GM21423 (cell line): ENCODE data around the gene MAPK10.
"Not testable (repeated sequence)": the region's sequence is repeated elsewhere in the genome, so short reads cannot be mapped to it uniquely, and the experiment has no call there.

Source experiments
- ATAC-seq: cut with Tn5 transposase; IDR thresholded peaks from one replicate; pipeline ENCODE4 v1.9.1; 2021; ENCODE audit warnings: mild to moderate bottlenecking, moderate library complexity; ENCODE audit not compliant: unreplicated experiment

Gene MAPK10

GRCh38 chr4:85995361-85995760 is 364.5 kb downstream of the MAPK10 start:
- ATAC-seq, result peak; percentile 80

DNA sequence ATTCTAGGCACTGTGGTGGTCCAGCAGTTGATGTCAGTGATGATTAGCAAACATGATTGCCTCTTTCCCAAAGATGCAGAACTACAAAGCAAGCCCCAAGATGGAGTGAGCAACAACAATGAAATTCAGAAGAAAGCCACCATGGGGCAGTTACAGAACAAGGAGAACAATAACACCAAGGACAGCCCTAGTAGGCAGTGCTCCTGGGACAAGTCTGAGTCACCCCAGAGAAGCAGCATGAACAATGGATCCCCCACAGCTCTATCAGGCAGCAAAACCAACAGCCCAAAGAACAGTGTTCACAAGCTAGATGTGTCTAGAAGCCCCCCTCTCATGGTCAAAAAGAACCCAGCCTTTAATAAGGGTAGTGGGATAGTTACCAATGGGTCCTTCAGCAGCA is 365.3 kb downstream of the MAPK10 start:
- ATAC-seq, result no peak

GRCh38 chr4:85993641-85994040 is 366.2 kb downstream of the MAPK10 start:
- no peak for ATAC-seq

DNA sequence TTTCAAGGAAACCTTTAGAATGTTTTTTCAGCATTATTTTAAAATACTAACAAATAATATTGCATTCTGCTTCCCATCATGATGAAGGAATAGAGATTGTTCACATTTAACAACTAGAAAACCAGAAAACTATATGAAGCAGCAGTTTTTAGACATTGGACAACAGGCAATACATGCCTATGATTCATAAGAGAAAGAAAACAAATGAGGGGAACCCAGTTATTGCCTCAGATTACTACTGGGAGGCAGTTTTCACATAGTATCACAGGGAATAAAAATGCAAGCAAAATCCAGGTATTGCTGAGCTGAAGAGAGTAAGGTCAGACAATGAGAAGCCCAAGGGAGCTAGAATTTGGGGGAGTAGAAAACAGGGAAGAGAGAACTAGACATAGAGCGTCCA is 373.6 kb downstream of the MAPK10 start:
- no peak for ATAC-seq

DNA sequence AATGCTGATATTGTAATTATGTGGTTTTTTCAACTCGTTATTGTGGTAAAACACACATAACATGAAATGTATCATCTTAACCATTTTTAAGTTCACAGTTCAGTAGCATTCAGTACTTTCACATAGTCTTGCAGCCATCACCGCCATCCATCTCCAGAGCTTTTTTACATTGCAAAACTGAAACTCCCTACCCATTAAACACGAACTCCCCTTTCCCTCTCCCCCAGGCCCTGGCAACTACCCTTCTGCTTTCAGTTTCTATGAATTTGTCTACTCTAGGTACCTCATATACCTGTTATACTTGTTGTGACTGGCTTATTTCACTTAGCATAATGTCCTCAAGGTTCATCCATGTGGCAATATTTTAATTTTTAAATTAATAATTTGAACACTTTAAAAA is 380.6 kb downstream of the MAPK10 start:
- peak; percentile 98 for ATAC-seq

DNA sequence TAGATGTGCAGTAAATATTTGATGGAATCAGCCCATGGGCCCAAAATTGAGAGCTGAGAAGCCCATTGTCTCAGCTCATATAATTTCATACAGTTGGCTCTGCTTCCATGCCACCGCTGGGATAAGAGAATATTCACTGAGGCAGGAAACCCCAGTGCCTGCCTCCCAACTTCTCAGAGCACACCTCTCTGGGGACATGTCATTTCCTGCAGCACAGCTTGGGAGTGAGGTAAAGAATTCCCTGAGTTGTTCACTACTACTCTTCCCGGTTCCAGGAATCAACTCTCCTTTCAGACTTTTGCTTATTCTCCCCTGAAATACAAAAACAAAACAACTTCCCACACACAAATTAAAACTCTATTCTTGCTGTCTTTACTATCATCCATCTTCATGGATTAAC is 389.3 kb downstream of the MAPK10 start:
- no peak for ATAC-seq

GRCh38 chr4:85968945-85969819 is 390.7 kb downstream of the MAPK10 start:
- peak; percentile 66 for ATAC-seq

DNA sequence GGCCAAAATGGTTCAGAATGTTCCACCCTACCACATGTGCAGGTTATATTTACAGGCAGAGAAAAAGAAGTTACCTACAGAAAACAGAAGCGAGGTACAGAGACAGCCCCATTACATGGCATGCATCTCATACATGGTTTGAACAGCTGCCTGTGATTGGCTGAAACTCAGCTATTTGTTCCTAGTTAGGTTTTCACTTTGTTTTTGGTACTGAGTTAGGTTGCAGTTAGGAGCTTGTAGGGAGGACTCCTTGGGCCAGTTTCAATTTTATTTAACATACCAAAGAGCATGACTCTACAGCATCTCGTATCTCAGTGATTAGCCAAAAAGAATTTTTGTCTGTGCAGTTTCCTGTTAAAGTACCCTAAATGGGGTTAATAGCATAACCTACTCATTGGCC is 392.0 kb downstream of the MAPK10 start:
- ATAC-seq, result no peak

- ATAC-seq, result no peak
These were observed 393.5 kb downstream of the MAPK10 start for GRCh38 chr4:85966373-85966772.

DNA sequence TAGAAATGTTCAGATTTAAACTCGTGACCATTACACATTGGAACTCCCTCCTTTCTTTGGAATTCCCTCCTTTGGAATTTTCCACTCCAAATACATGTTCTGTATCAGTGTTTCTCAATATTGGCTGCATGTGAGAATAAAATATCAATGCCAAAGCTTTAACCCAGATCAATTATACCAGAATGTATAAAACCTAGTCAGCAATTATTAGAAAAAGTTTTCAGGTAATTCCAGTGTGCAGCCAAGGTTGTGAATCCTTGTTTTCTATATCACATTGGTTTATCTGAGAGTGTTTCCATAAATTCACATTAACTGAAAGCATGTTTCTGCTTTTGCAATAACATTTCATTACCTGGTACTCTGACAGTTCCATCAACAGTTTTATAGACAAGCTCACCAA is 394.3 kb downstream of the MAPK10 start:
- no peak for ATAC-seq

GRCh38 chr4:85965017-85965416 is 394.8 kb downstream of the MAPK10 start:
- ATAC-seq, result not testable (repeated sequence)

DNA sequence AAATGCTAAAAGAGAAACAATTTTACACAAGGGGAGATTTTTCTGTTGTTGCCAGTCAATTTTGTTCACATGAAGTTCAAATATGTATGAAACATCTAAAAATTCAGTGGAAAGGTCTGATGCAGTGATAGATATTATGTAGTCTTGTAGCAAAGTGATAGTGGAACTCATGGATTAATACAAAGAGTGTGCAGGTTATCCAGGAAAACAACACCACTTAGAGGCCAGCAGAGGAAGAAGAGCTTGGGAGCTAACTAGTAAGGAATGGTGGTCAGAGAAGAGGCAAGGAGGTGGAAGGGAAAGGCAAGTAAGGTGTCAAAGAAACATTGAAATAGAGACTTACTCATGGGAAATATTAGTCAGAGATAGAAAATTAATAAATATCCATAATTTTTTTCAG is 395.6 kb downstream of the MAPK10 start:
- ATAC-seq, result no peak

- ATAC-seq, result no peak
These were observed 396.6 kb downstream of the MAPK10 start for GRCh38 chr4:85963231-85963630.

DNA sequence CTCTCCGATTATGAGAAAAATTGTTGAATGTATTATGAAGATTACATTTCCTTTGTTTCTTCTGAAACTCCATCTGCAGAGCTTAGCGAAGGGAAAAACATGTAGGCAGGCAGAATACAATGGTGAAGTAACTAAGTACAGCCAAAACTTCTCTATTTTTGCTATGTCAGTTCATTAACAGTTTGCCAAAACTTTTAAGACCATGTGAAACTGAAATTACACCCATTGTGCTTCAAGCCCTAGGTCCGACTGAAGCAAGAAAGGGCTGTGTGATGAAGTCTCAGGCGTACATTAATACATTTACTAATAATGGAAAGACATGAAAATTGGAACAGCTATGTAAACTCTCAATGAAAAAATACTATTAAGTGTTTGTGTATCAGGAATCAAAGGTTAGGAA is 398.0 kb downstream of the MAPK10 start:
- no peak for ATAC-seq

DNA sequence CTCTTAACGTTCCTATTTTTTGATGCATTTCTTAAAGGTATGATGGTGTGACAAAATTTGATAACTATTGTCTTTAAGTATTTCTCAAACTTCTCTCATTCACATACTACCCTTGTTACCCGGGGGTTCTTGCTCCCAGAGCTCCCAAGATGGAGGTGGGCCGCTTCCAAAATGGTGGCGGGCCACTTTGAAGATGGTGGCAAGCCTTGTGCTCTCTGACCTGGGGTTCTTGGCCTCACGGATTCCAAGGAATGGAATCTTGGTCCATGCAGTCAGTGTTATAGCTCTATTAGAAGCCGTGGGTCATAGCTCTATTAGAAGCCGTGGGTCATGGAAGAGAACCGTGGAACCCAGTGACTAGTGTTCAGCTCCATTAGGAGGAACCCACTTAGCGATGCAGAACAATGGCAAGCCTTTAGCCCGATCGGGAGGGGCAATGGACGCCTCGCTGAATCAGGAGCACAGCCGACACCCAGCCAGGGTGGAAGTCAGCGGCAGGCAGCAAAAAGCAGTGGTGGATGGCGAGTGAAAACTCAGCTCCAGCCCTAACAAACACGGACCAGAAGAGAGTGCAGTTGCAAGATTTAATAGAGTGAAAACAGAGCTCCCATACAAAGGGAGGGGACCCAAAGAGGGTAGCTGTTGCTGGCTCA is 403.4 kb downstream of the MAPK10 start:
- ATAC-seq, result no peak

- ATAC-seq, result no peak
These were observed 404.1 kb downstream of the MAPK10 start for GRCh38 chr4:85955620-85956292.

- no peak for ATAC-seq
These were observed 406.2 kb downstream of the MAPK10 start for GRCh38 chr4:85953651-85954018.

DNA sequence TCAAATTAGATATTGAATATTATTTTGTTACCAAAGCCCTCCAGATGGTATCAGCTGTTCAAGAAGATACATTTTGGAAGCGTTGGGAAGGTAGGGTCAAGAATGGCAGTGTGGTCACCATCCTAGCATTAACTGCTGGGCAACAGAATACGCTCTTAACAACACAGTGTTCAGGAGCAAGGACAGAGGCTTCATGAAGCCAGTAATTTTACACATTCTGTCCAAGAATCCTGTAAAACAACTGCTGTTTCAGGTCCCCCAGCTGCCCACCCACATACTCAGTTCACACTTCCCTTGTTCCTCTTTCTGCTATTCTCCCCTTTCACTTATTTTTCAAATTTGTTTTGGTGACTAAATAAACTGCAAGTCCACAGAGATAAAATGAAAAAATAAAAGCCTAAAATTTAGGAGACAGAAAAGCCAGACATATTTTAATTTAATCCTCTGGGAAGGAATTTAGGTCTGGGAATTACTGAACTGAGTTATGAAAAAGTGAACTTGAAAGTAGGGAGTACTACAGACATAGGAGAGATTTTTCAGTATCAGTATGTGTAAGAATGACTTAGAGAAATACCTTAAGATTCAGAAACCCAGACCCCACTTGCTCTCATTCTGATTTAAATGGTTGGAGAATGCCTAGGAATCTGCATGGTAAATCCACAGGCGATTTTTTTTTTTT is 406.7 kb downstream of the MAPK10 start:
- ATAC-seq, result no peak

- ATAC-seq, result no peak
These were observed 407.3 kb downstream of the MAPK10 start for GRCh38 chr4:85952528-85952927.

DNA sequence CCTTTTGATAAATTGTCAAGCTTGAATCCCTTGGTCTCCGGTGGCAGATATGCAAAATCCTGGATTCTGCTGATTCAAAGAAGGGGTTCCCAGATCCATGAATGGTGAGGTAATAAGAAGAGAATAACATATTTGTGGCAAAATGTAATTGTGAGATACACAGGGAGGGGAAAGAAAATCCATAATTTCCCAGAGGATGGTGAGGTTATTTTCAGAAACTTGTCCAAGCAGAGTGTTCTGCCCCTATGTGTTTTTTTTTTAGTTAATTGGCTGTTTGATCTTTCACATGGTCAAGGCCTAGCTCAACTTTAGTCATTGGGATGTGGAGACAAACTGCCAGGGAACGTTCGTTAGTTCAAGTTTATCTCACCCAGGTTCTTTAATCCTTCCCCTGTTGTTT is 408.8 kb downstream of the MAPK10 start:
- ATAC-seq, result no peak

- no peak for ATAC-seq
These were observed 413.0 kb downstream of the MAPK10 start for GRCh38 chr4:85946821-85947220.
